GM18907 (cell line): ENCODE data around the gene USP4.
A peak's percentile ranks its signal among the peaks of the same experiment; 100 is the strongest.
"Not testable (repeated sequence)": the region's sequence is repeated elsewhere in the genome, so short reads cannot be mapped to it uniquely, and the experiment has no call there.

Experiments
- ATAC-seq: cut with Tn5 transposase; IDR thresholded peaks from one replicate; pipeline ENCODE4 v1.9.1; 2021; ENCODE audit warnings: mild to moderate bottlenecking, moderate library complexity; ENCODE audit not compliant: unreplicated experiment

The USP4 gene, protein sequence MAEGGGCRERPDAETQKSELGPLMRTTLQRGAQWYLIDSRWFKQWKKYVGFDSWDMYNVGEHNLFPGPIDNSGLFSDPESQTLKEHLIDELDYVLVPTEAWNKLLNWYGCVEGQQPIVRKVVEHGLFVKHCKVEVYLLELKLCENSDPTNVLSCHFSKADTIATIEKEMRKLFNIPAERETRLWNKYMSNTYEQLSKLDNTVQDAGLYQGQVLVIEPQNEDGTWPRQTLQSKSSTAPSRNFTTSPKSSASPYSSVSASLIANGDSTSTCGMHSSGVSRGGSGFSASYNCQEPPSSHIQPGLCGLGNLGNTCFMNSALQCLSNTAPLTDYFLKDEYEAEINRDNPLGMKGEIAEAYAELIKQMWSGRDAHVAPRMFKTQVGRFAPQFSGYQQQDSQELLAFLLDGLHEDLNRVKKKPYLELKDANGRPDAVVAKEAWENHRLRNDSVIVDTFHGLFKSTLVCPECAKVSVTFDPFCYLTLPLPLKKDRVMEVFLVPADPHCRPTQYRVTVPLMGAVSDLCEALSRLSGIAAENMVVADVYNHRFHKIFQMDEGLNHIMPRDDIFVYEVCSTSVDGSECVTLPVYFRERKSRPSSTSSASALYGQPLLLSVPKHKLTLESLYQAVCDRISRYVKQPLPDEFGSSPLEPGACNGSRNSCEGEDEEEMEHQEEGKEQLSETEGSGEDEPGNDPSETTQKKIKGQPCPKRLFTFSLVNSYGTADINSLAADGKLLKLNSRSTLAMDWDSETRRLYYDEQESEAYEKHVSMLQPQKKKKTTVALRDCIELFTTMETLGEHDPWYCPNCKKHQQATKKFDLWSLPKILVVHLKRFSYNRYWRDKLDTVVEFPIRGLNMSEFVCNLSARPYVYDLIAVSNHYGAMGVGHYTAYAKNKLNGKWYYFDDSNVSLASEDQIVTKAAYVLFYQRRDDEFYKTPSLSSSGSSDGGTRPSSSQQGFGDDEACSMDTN

DNA sequence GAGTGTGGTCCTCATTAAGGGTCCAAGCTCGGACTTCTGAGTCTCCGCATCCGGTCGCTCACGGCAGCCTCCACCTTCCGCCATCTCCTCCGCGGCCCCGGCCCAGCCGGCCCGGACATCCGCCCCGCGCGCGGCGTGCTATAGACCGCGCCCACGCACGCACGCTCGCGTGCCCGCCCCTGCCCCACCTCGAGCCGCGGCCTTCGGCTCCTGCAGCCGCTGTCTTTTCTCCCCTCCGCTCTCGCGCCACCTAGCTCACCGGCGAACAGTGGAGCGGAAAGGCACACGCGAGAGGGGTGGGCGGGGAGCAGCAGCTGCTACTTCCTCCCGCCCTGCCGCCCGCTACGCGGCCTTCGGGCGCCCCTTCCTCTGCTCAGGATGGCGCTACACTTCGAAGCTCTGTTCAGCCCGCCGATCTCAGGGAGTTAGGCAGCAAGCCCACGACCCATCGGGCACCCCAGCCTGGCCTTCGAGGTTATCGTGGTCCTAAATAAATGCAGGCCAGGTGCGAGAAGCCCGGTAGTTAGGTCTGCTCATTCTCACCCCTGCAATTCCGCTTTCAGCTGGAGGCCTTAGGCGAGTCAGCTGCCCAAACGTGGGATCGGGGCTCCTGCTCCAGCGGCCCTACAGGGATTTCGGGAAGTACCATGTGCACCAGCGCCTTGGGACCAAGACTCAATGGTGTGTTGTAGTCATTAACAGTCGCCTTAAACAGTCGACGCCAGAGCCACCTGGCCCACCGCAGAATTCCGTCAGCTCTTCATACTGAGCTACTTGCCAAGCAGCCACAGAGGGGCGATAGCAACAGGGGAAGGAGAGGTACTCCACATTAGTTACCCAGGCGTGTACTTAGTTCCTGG, at the start of gene USP4:
TSS of gene USP4 (minus strand) at position 113 of the 860 bp plus-strand sequence. CDS start at position 84, 29 bp downstream.
- ATAC-seq = peak; percentile 78

DNA sequence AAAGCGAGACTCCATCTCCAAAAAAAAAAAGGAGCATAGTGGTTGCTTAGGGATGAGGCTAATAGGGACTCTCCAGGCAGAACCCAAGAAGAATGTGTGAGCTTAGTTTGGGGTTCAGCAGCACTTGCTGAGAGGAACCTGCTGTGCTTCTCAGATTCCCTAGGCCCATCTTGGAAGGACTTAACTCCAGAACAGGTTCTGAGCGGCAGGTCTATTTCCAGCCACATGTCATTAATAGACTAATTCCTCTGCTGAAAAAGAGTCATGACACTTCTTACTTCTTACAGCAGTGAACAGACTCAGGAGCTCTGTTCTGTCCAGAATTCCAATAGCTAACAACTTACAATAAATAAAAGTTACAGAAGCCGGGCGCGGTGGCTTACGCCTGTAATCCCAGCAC, 49.4 kb upstream of the USP4 start:
- no peak for ATAC-seq

DNA sequence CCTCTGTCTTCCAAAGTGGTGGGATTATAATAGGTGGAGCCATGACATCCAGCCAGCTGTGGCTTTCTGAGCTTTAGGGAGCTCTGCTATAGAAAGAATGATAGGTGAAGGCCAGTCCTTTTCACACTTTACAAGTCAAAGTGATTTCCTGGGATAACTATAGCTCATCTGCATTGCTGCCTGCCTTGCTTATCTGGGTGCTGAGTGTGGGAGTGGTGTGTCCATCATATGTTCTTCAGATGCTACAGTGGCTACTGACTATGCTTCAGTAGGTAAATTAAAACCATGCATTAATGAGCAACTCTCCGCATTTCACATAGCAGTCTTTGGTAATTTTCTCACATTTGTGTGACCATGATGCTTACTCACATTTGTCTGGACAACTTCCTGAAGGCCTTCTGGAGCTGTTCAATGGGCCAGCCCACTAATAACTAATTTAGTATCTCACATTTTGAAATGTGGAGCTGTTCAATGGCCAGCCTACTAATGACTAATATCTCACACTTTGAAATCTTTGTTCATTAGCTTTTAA, 48.5 kb upstream of the USP4 start:
- ATAC-seq = no peak

DNA sequence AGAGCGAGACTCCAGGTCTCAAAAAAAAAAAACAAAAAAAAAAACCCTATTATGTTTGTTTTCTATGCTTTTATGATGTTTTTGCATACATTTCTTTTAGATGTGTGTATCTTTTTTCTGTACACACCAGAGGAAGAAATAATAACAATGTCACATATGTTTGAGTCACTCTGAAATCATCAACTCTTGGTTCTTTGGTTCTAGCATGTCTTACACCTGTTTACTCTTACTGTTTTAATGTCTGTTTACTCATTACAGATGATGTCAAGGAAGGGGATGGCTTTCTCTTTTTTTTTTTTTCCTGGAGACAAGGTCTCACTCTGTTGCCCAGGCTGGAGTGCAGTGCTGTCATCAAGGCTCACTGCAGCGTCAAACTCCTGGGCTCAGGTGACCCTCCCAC, 47.9 kb upstream of the USP4 start:
- ATAC-seq = no peak

DNA sequence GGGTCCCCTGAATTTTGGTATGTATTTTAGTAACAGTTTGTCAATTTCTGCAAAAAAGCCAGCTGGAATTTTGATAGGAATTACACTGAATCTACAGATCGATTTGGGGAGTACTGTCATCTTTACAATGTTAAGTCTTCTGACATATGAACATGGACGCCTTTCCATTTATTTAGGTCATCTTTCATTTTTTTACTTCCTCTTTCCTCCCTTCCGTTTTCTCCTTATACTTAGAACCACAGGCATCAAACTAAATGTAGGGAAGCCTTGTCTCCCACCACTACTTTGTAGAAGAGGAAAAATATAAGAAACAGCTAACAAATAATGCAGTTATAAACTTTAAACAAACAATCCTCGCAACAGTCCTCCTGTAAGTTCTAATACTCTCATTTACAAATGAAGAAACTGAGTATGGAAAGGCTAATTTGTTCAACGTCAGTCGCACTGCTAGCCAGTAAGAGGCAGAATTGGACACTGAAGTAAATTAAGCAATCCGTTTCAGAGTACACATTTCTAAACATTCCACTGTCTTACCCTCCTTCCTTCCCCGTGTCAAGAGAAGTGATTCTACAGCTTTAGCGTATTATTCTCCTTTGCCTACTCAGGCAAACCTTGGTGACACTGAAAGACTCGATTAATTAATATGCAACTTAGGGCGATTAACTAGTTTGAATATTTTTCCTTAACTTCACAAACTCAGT, 46.4 kb upstream of the USP4 start:
- no peak for ATAC-seq

DNA sequence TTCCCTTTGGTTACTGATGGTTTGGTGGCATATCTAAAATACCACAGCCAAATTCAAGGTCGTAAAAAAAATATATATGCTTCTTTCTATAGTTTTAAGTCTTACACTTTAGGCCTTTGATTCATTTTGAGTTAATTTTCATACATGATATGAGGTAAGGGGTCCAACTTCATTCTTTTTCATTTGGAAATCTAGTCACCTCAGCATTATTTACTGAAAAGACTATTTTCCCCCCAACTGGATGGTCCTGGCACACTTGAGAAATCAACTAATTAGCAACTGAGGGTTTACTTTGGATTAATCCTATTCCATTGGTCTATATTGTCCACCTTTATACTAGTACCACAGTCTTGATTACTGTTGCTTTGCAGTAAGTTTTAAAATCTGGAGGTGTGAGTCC, 45.8 kb upstream of the USP4 start:
- no peak for ATAC-seq

DNA sequence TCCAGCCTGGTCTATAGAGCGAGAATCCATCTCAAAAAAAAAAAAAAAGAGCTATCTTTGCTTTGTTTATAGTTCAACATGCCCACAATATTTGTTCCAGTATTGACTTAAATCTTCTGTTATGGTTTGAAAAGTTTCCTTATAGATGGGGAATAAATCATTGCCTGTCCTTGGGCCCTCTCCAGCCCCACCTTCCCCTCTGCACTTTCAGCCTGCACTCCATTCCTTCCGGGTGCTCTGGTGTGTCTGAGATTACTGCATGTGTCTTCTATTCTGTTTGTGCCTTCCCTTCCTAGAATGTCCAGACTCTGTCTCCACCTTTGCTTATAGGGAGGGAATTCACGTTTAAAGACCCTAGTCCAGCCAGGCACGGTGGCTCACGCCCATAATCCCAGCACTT, 43.5 kb upstream of the USP4 start:
- ATAC-seq = no peak

DNA sequence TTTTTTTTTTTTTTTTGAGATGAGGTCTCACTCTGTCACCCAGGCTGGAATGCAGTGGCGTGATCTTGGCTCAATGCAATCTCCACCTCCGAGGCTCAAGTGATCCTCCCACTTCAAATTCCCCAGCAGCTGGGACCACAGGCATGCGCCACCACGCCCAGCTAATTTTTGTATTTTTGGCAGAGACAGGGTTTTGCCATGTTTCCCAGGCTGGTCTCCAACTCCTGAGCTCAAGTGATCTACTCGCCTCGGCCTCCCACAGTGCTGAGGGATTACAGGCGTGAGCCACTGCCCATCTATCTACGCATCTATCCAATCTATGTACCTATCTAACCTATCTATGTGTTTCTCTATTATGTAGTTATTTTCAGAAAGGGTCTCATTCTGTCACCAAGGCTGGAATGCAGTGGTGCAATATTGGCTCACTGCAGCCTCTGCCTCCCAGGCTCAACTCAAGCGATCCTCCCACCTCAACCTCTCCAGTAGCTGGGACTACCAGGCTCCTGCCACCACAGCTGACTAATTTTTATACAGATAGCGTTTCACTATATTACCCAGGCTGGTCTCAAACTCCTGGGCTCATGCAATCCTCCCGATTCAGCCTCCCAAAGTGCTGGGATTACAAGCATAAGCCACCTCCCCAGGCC, 38.5 kb upstream of the USP4 start:
- no peak for ATAC-seq

DNA sequence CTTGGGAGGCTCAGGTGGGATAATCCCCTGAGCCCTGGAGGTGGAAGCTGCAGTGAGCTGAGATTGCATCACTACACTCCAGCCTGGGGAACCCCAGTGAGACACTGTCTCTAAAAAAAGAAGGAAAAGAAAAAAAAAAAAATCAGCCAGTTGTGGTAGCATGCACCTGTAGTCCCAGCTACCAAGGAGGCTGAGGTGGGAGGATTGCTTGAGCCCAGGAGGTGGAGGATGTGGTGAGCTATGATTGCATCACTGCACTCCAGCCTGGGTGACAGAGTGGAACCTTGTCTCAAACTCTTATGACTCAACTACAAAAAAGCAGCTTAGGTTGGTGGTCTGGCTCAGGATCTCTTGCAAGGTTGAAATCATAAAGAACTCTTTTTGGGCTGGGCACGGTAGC, 37.6 kb upstream of the USP4 start:
- no peak for ATAC-seq

DNA sequence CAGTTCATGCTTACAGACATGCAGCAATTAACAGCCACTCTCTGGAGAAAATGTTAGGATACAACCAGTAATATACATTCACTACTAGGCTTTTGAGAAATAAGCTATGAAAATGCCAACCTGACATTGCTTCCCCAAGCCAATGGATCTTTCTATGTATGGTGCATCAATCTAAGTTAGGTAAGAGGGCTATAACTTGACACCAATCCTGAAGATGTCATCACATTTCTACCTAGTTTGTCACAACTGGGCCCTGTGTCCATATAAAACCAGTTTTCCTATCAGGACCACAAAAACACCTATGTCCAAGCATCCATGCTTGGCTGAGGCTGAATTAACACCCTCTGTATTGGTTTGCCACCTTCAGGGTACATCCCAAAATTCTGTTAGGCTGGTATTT, 32.1 kb upstream of the USP4 start:
- ATAC-seq = no peak

DNA sequence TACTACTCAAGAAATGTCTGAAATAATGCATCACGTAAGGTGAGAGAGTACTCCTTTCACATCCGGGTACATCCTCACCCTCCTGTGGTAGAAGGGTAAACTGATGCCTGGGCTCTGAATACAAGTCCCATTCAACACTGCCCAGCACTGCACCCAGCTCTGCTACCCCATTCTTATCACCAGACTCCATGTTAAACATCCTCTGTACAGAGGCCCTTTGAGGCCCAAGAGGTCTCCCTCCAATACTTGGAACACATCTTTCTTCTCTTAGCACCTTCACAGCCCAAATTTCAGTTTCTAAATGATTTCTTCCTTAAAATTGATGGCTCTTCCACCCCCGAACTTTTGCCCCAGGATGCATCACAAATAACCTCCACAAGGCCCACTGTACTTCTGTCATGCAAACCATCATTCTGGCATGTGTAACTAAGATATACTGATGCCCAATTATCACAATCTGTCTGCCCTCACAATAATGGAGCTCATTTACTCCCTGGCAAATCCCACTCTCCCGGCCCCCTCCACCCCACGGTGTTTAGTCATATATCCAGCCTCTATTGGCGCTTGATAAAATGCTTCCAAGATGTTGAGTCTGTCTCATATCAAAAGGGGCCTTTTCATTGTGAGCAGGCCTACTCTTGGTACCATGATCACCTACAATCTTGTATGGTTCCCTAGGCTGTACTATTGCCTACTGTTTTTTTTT, 30.9 kb upstream of the USP4 start:
- ATAC-seq = no peak

DNA sequence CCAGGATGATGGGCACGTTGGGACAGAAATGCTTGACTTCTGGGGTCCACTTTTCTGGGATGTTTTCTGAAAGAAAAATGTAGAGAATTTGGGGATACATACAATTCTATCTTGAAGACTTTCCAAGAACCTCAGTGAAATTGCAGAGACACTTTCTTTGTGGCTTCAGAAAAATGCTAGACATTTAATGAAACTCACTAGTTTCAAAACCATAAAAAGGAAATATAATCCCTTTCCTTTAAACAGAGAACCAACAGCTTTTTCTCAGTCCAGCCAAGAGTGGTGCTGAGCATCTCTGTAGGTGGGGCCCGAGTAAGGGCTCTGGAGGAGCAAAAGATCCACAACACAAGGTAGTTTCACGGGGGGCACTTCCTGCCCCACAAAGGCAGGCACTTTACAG, 22.7 kb upstream of the USP4 start:
- ATAC-seq = no peak

DNA sequence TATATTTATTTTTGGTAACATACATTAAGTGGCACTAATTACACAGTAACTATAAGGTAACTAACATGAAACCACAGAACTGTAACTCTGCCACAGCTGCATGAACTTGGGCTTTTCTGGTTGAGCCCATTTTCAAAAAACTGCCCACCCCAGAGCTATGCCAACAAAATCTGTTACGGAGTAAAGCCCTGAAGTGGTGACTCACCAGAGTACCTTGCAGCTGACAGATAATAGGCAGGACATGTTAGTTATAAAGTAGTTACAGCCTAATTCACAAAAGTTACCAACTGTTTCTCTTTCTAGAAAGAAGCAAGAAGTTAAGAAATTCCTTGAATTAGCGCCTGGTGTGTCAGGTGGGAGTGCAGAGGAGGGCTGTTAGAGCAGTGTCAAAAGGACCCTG, 19.8 kb upstream of the USP4 start:
- no peak for ATAC-seq

DNA sequence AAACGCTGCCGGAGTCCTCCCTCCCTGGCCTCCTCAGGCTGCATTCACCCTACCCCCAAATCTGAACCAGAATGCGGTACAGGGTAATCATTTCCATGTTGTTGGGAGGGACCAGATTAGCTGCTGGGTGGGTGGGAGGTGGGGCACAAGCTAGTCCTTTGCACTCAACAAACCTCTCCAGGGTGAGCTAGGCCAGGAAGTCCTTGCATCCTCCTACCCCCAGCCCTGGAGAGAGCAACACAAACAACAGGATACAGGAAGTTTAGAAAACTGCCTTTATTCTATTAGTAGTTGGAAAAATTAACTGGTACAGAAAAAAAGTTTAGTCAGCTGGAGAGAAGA, 19.0 kb upstream of the USP4 start:
- no peak for ATAC-seq

DNA sequence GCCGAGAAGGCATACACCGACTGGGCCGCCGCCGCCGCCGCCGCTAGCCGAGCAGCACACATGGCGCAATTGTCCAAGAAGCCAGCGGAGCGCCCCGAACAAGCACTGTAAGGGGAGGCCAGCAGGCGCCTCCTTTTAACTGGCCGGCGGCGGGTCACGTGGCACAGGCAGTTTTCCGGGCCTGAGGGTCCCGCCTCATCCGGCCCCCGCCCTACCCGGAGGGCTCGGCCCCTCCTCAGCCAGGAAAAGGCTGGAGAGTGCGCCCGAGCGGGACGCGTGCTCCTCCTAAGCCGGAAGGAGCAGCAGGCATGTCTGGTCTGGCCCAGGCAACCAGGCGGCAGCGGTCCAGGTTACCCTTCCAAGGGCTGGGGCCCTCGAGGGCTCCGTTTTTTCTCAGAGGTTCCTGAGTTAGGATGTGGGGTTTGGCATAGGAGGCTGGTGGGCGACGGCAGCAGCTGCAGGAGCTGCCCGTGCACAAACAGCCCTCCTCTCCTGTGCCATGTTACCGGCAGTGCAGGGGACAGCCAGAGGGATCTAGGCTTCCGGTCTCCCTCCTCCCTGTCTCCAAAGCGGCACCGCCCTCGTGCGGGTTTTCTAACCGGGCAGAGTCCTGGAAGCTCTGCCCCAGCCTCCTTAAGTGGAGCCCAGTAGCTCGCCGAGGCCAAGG, 18.5 kb upstream of the USP4 start, which contains the start of gene GPX1:
TSS of gene GPX1 (minus strand) at position 137 of the 667 bp plus-strand sequence. CDS start at position 62, 75 bp downstream.
- ATAC-seq = peak; percentile 79

DNA sequence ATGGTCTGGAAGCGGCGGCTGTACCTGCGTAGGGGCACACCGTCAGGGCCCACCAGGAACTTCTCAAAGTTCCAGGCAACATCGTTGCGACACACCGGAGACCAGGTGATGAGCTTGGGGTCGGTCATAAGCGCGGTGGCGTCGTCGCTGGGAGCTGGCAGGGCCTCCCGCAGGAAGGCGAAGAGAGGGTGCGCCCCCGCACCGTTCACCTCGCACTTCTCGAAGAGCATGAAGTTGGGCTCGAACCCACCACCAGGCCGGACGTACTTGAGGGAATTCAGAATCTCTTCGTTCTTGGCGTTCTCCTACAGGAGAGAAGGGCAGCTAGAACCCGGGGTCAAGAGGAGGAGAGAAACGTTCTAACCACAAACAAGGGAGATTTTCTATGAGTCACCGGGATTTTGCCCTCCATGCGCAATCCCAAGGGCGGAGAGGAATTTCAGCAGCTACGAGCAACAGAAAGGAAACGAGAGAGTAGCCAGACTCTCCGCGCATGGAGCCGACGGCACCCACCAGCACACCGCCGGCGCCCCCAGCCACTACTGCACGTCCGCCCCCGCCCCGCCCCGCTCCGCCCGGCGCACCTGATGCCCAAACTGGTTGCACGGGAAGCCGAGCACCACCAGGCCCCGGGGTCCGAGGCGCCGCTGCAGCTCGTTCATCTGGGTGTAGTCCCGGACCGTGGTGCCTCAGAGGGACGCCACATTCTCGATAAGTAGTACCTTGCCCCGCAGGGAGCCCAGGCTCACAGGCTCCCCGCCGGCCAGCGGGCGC, 17.8 kb upstream of the USP4 start:
- ATAC-seq = peak; percentile 26

DNA sequence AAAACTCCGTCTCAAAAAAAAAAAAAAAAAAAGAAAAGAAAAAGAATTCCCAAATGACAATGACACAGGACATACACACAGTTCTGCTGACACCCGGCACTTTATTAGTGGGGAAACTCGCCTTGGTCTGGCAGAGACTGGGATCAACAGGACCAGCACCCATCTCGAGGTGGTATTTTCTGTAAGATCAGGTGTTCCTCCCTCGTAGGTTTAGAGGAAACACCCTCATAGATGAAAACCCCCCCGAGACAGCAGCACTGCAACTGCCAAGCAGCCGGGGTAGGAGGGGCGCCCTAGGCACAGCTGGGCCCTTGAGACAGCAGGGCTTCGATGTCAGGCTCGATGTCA, 17.2 kb upstream of the USP4 start:
- not testable (repeated sequence) for ATAC-seq
